ENCODE results near the gene SLC36A3.
A peak's percentile ranks its signal among the peaks of the same experiment; 100 is the strongest.

SLC36A3 gene

GRCh38 chr5:151315998-151316597 lies 12.5 kb upstream of the SLC36A3 start:
- no peaks in the 10 kb centered on the region for H3F3A ChIP-seq (ENCODE audit: control insufficient read depth, insufficient read depth)
- peaks cover 6% of the 10 kb centered on the region; the same call in 1 of the 2 replicates for H3K27me3 ChIP-seq (ENCODE audit: control insufficient read depth, low read length)
- H3K36me3 ChIP-seq (ENCODE audit: control insufficient read depth, low read length), result no peaks in the 10 kb centered on the region
- 0 out of 2 replicates have a peak overlapping the region, but pooled peaks have one; percentile 16 for H3K4me2 ChIP-seq (ENCODE audit: low read length)
- no peak overlapping the region for H3K27ac ChIP-seq (ENCODE audit: low read depth, low read length)
- H3K79me2 ChIP-seq (ENCODE audit: control insufficient read depth, low read length), result no peaks in the 10 kb centered on the region
- no peak overlapping the region for H3K4me3 ChIP-seq (ENCODE audit: low read length)
- H3K4me1 ChIP-seq (ENCODE audit: control insufficient read depth, low read length), result 0 out of 2 replicates have a peak, but pooled peaks cover 6% of the 10 kb centered on the region
- TF ChIP-seq EZH2phosphoT487 (IDR thresholded peaks at IDR 0.05; ENCODE audit: borderline replicate concordance, low read length) (no peak), CTCF (IDR thresholded peaks at IDR 0.05; ENCODE audit: low read depth, low read length, poor library complexity, severe bottlenecking) (peak; percentile 94)
- no peaks in the 10 kb centered on the region for H3K9me2 ChIP-seq (replicated peaks; ENCODE audit: control insufficient read depth, low read length)
- no peaks in the 10 kb centered on the region for H4K20me1 ChIP-seq (ENCODE audit: control insufficient read depth, insufficient read depth, low read depth, low read length)
- H3K9me3 ChIP-seq (ENCODE audit: control insufficient read depth, insufficient read depth, low read length), result no peaks in the 10 kb centered on the region

GRCh38 chr5:151313357-151313756 lies 9.8 kb upstream of the SLC36A3 start:
- H3K79me2 ChIP-seq (ENCODE audit: control insufficient read depth, low read length), result no peaks in the 10 kb centered on the region
- H3F3A ChIP-seq (ENCODE audit: control insufficient read depth, insufficient read depth), result no peaks in the 10 kb centered on the region
- H3K9me2 ChIP-seq (replicated peaks; ENCODE audit: control insufficient read depth, low read length), result no peaks in the 10 kb centered on the region
- 0 out of 2 replicates have a peak, but pooled peaks cover 2% of the 10 kb centered on the region for H3K4me1 ChIP-seq (ENCODE audit: control insufficient read depth, low read length)
- H3K27me3 ChIP-seq (ENCODE audit: control insufficient read depth, low read length), result peaks cover 6% of the 10 kb centered on the region; the same call in 1 of the 2 replicates
- no peak overlapping the region for H3K27ac ChIP-seq (ENCODE audit: low read depth, low read length)
- no peaks in the 10 kb centered on the region for H3K9me3 ChIP-seq (ENCODE audit: control insufficient read depth, insufficient read depth, low read length)
- H3K4me3 ChIP-seq (ENCODE audit: low read length), result no peak overlapping the region
- H3K4me2 ChIP-seq (ENCODE audit: low read length), result no peak overlapping the region
- H4K20me1 ChIP-seq (ENCODE audit: control insufficient read depth, insufficient read depth, low read depth, low read length), result no peaks in the 10 kb centered on the region
- no peaks in the 10 kb centered on the region for H3K36me3 ChIP-seq (ENCODE audit: control insufficient read depth, low read length)
- TF ChIP-seq EZH2phosphoT487 (IDR thresholded peaks at IDR 0.05; ENCODE audit: borderline replicate concordance, low read length), result no peak
- no peak for TF ChIP-seq CTCF (IDR thresholded peaks at IDR 0.05; ENCODE audit: low read depth, low read length, poor library complexity, severe bottlenecking)

- Histone ChIP-seq H3K9me2 (replicated peaks; ENCODE audit: control insufficient read depth, low read length) (no peaks in the 10 kb centered on the region), H4K20me1 (ENCODE audit: control insufficient read depth, insufficient read depth, low read depth, low read length) (no peaks in the 10 kb centered on the region), H3K27me3 (ENCODE audit: control insufficient read depth, low read length) (peaks cover 8% of the 10 kb centered on the region; the same call in 1 of the 2 replicates), H3K79me2 (ENCODE audit: control insufficient read depth, low read length) (no peaks in the 10 kb centered on the region), H3K4me2 (ENCODE audit: low read length) (no peak overlapping the region), H3K9me3 (ENCODE audit: control insufficient read depth, insufficient read depth, low read length) (no peaks in the 10 kb centered on the region), H3K4me3 (ENCODE audit: low read length) (no peak overlapping the region), H3K4me1 (ENCODE audit: control insufficient read depth, low read length) (0 out of 2 replicates have a peak, but pooled peaks cover 2% of the 10 kb centered on the region), H3K36me3 (ENCODE audit: control insufficient read depth, low read length) (no peaks in the 10 kb centered on the region), H3K27ac (ENCODE audit: low read depth, low read length) (no peak overlapping the region), H3F3A (ENCODE audit: control insufficient read depth, insufficient read depth) (no peaks in the 10 kb centered on the region)
- no peak for TF ChIP-seq CTCF (IDR thresholded peaks at IDR 0.05; ENCODE audit: low read depth, low read length, poor library complexity, severe bottlenecking)
- no peak for TF ChIP-seq EZH2phosphoT487 (IDR thresholded peaks at IDR 0.05; ENCODE audit: borderline replicate concordance, low read length)
Observed at GRCh38 chr5:151312756-151313324, 9.3 kb upstream of the SLC36A3 start.
